Activated CD8-positive, alpha-beta memory T cell treated with anti-CD3 and anti-CD28 coated beads for 48 hours (primary cell): Measurements from ENCODE around the gene SLTM.
"Not testable (repeated sequence)": the region's sequence is repeated elsewhere in the genome, so short reads cannot be mapped to it uniquely, and the experiment has no call there.

ENCODE experiments used
- DNase-seq, 3 experiments: peaks; one replicate each; pipeline ENCODE4 v3.0.0-alpha.2; 2020; ENCODE audit warnings: low read depth in 2 of 3, low spot score in 2 of 3

Gene SLTM

DNA sequence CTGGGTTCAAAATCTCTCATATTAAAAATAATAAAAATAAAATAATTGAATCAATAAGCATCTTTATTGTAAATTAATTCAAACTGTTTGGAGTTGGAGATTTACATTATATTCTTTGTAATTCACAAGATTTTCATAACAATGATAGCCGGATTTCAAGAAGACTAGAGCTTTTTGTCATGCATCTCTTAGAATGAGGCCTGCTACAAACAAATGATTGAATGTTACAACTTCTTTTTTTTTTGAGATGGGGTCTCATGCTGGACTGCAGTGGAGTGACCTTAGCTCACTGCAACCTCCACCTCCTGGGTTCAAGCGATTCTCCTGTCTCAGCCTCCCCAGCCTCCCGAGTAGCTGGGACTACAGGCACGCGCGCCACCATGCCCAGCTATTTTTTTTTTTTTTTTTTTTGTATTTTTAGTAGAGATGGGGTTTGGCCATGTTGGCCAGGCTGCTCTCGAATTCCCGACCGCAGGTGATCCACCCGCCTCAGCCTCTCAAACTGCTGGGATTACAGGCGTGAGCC is 3.5 kb downstream of the SLTM start:
- DNase-seq: no peak

DNA sequence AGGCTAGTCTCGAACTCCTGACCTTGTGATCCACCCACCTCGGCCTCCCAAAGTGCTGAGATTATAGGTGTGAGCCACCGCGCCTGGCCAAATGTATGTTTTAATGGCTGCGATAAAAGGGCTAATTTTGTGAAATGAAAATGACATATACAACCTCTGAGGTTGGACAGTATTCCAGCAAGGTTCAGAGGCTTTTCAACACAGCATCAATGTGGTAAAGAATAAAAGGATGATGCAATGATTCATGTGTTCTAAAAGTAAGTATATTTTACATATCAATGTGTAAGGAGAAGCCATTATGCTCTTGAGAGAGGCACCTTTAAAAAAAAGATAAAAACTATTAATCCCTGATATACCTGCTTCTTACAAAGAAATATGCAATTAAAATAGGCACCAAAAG is 6.7 kb downstream of the SLTM start:
- DNase-seq: no peak

DNA sequence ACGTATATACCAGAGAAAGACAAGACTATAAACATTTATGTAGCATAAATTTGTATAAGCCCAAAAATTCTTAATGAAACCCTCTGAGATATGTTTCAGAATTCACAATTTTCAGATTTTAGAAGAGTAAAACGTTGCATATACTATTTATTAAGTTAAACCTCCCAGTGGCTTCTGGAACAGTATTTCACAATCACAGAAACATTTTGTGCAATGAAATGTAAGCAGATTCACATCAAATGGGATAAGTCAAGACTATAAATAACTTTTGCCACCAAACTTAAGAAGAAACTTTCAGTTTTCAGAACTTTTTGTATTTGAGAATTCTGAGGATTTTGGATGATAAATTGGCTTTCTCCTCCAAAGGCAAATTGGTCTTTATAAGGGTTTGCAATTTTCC is 9.2 kb downstream of the SLTM start:
- no peak for DNase-seq

DNA sequence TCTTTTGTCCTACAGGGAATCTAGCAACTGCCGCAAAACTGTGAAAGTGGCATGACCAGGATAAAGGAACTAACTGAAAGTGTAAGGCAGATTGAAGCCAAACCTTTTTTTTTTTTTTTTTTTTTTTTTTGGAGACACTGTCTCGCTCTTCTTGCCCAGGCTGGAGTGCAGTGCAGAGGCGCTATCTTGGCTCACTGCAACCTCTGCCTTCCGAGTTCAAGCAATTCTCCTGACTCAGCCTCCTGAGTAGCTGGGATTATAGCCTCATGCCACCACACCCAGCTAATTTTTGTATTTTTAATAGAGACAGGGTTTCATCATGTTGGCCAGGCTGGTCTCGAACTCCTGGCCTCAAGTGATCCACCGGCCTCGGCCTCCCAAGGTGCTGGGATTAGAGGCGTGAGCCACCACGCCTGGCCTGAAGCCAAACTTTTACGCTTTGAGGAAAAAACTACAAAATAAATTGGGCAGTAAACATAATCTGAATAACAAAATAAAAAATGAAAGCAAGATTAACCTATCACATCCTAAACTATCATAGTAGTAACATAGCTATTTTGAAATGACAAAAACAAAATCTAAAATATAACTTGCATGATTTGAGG is 9.7 kb downstream of the SLTM start:
- no peak for DNase-seq

DNA sequence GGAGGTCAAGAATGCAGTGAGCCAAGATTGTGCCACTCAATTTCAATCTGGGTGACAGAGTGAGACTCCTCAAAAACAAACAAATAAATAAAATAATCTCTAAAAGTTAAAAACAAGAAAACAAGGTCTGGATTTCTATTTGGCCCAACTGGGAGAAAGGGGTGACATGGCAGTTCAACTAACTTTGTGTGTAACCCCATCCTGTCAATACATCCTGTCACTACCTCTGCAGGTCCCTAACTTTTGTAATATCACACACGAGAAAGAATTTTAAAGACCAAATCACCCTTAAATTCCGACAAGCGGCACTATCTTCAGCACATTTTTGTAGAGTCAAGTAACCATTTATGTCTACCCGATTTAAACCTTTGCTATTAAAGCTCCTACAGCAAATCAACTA is 10.2 kb downstream of the SLTM start:
- DNase-seq: no peak

DNA sequence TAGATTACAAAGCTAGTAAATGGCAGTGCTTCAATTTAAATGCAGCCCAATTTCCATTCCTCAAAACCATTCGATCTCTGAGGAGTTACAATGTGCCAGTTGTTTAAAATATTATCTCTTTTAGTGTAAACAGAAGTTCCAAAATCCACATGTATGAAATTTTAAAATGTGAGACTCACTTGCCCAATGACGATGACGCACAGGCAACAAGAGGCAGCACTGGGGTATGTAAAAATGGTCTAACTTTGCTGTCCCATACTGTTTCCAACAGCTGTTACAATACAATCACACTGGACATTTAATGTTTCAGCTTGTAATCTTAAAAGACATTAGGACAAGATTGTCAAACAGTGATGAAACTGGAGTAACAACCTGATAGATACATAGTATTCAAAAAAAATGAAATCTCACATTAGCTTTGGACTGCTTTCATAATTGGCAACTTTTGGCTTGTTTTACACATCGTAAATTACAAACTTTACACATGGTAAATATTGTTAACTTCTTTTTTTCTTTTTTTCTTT is 12.2 kb downstream of the SLTM start:
- no peak for DNase-seq

DNA sequence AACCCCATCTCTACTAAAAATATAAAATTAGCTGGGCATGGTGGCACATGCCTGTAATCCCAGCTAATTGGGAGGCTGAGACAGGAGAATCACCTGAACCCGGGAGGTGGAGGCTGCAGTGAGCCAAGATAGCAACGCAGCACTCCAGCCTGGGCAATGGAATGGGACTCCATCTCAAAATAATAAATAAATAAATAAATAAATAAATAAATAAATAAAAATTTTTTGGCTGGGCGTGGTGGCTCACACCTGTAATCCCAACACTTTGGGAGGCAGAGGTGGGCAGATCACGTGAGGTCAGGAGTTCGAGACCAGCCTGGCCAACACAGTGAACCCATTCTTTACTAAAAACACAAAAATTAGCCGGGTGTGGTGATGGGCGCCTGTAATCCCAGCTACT is 13.0 kb downstream of the SLTM start:
- not testable (repeated sequence) for DNase-seq

DNA sequence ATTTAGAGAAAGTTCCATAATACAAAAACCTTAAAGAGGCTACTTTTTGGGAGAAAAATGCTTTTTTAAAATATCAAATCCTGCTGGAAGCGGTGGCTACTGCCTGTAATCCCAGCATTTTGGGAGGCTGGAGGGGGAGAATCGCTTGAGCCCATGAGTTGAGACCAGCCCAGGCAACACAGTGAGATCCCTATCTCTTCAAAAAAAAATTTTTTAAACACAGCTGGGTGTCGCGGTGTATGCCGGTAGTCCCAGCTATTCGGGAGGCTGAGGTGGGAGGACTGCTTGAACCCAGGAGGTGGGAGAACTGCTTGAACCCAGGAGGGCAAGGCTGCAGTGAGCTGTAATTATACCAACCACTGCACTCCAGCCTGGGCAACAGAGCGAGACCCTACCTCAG is 14.2 kb downstream of the SLTM start:
- no peak for DNase-seq

DNA sequence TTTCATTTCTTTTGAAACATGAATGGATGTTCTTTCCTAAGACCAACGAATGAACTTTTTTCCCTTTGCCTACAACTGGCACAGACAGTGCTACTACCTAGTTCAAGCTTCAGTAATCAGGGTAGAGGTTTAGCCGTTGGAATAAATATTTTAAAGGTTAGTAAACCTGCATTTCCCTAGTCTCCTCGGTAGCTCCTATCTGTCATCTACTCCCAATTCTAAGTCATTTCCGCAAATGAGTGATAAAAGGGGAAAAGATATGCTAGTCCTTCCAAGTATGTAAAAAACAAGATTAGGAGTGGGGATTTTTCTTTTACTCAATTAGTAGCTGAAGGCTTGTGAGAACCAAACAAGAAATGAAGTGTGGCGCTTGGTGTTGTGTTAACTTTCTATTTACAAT is 15.2 kb downstream of the SLTM start:
- DNase-seq: no peak

DNA sequence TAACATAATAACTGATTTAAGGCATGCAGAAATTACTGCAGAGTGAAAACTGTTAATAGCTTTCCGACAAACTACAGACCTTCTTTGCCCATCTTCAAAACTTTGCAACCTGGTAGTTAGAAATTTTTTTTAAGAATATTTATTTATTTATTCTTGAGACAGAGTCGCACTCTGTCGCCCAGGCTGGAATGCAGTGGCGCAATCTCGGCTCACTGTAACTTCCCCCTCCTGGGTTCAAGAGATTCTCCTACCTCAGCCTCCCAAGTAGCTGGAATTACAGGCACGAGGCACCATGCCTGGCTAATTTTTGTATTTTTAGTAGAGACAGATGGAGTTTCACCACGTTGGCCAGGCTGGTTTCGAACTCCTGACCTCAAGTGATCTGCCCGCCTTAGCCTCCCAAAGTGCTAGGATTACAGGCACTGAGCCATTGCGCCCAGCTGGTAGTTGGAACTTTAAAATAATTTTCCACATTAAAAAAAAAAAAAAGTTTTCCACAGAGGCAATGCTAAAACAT is 15.8 kb downstream of the SLTM start:
- DNase-seq: not testable (repeated sequence)

DNA sequence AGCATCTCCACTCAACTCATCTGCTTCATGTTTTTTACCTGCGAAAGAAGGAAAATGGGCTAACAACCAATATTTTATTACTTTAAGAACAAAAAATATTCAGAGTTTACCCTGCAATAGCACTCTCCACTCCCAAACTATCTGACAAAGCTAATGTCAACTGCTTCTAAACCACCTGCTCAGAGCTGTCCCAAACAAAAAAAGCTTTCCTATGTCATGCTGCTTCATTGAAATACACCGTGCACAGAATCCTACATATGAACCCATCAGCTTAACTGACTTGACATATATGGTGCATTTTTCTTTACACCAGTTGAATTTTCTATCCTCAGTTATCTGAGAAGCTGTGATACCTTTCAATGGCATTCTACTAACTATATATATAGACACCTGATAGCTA is 16.5 kb downstream of the SLTM start:
- no peak for DNase-seq

DNA sequence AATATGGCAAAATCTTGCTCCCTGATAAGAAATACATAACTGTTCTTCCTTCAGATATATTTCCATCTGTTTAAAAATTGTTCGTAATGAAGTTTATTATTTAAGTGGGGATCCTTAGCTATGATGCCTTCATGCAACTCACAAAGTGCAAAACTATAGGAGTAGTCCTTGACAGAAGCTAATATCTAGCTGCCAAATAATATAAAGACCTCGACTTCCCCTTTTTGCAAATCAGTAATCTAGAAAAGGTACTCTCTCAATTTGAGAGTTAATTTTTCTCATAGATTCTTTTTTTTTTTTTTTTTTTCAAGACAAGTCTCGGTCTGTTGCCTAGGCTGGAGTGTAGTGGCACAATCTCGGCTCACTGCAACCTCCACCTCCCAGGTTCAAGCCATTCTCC is 23.0 kb downstream of the SLTM start:
- no peak for DNase-seq

DNA sequence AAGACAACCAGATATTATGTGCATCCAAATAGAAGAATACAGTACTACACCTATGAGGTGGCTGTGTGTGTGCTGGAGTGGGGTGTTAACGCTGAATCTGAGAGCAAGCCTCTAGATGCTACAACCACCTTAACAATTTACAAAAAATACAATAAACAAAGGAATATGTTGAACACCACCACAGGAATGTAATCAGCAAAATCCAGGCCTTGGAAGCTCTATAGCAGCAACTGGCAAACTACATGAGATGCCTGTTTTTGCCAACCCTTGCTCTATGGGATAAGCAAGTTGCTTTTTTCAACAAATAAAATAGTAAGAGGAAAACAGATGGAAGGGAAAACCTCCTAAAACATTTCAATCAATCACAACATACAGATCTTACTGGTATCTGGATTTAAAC is 23.9 kb downstream of the SLTM start:
- DNase-seq: no peak

DNA sequence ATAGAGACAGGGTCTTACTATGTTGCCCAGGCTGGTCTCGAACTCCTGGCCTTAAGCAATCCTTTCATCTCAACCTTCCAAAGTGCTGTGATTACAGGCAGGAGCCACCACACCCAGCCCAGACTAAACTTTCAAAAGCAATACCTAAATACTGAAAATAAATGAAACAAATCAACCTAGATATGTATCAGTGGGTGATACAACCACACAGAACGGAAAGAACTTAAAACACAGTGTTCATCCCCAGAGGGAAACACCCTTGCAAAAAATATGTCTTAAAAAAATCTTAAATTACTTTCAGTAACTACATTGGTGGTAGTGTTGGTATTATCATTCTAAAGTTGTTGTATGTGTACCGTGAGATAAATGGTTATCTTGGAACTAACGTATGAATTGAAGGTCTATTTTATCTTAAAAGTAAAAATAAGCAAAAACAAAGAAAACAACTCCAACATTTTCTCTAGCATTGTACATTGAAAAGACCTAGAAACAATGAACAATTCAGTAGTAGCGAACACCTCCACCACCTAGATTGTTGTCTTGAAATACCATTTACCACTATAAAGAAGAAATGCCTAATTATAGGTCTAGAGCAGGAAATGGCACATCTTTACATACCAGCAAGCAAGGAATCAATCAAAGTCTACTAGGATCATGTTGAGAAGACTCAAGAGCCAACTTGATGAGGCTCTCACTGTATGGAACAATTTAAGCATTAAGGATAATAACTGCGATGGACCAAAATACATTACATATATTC is 24.7 kb downstream of the SLTM start:
- DNase-seq: no peak

DNA sequence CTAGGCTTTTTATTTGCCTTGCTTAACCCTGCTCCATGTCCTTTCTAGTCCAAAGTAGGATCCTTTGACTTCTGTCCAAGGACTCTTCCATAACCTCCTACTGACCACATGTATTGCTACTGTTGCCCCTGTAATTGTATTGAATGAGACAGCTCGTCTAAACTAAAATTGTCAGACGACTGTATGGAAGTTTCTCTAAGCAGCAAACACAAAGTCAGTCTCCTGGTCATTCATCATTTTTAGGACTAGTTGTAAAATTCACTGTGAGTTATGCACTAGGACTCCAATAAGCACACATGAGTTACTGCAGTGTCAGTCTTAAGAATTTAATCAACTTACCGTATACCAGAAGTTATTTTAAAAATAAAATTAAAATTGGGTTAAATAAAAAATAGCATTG is 32.8 kb downstream of the SLTM start:
- DNase-seq: no peak

DNA sequence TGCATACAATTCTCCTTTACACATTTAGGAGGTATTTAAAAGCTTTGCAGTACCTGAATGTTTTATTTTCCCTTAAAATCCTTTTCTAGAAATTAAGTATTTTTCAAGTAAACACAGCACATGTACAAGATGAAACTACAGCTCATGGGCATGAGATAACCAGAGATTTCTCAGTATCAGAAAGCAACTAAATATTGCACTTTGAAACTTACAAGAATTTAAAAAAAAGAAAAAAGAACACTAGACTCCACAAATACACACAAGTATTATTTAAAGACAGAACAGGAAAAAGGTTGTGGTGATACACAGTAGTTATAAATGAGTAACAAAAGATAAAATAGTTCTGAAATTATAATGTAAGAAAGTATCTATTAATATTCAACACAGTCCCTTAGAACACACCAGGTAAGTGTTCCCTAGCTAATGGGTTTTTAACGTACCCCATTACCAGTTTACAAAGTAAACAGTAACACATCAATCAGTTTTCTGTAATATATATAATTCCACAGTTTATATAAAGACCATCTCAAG is 35.3 kb downstream of the SLTM start:
- DNase-seq: no peak

DNA sequence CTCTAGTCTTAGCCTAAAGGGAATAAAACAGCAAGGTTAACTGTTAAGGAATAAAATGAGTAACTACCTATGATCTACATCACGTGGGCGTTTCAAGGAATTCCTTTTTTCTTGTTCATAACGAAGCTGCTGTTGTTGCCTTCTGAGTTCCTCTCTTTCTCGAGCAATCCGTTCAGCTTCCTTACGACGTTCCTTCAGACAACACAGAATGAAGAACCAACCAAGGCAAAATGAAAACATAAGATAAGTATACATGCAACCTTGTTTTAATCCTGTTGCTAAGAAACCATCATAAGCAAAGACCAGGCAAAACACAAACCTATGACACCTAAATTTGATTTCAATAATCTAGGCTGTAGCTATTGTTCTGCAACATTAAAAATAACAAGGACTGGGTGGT is 44.1 kb downstream of the SLTM start:
- DNase-seq: no peak

DNA sequence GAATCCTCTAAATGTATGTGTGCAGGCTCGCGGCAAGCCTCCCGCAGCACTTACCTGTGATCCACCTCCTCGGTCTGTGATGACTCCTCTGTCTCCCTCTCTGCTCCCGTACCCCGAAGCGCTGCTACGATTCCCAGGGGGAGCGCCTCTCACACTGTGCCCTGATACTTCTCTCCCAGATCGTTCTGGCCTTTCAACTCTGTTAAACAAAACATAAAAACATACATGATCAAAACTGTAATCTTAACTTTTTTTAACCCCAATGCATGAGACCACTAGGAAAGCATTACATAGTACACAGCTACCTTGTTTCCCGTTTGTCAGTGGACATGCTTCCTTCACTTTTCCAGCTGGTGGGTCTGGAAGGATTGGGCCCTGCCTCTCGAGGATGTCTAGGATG is 46.6 kb downstream of the SLTM start:
- no peak for DNase-seq

DNA sequence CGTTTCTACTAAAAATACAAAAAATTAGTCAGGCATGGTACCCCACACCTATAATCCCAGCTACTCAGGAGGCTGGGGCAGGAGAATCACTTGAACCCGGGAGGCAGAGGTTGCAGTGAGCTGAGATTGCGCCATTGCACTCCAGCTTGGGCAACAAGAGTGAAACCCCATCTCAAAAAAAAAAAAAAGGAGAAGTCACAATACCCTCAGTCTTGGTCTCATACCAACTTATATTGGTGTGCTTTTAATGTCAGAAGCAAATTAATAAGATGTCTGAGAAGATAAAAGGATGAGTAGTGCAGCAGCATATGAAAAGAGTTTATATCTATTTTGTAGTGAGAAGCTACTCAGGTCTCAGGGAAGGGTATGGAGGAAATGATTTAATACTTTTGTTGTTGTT is 49.6 kb downstream of the SLTM start:
- DNase-seq: not testable (repeated sequence)

DNA sequence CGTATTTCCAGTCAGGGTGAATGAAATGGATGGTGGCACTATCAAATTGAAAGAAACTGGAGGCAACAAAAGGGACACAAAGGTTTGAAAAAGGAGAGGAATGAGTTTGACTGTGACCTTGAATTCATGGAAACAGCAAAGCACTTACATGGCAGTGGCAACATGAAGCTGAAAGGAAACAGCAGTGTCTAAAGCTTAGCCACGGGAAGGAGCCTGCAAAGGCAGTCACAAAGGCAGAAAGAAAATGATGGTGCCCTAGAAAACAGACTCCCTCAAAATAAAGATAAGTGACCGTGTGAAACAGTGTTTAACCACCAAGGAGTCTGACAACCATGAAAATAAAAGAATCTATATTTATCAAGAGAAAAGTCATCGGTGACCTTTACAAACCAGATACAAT is 51.2 kb downstream of the SLTM start:
- DNase-seq: no peak

DNA sequence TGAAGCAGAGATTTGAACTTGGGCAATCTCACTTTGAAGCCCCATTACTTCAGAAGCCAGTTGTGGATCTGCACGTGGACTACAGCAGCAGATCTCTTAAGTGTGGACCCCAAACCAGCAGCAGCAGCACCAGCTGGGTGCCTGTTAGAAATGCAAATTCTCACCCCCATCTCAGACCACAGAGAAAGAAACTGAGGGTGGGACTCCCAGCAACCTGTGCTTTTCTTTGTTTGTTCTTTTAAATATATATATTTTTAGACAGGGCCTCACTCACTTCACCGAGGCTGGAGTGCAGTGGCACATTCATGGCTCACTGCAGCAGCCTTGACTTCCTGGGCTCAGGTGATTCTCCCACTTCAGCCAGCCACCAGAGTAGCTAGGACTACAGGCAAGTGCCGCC is 53.2 kb downstream of the SLTM start:
- DNase-seq: no peak
